HG03159 (cell line): ENCODE measurements around the gene OR2F2.

Experiments used
- ATAC-seq: cut with Tn5 transposase; IDR thresholded peaks from one replicate; pipeline ENCODE4 v1.9.1; 2021; ENCODE audit warnings: mild to moderate bottlenecking, moderate library complexity; ENCODE audit not compliant: unreplicated experiment

OR2F2 gene

DNA sequence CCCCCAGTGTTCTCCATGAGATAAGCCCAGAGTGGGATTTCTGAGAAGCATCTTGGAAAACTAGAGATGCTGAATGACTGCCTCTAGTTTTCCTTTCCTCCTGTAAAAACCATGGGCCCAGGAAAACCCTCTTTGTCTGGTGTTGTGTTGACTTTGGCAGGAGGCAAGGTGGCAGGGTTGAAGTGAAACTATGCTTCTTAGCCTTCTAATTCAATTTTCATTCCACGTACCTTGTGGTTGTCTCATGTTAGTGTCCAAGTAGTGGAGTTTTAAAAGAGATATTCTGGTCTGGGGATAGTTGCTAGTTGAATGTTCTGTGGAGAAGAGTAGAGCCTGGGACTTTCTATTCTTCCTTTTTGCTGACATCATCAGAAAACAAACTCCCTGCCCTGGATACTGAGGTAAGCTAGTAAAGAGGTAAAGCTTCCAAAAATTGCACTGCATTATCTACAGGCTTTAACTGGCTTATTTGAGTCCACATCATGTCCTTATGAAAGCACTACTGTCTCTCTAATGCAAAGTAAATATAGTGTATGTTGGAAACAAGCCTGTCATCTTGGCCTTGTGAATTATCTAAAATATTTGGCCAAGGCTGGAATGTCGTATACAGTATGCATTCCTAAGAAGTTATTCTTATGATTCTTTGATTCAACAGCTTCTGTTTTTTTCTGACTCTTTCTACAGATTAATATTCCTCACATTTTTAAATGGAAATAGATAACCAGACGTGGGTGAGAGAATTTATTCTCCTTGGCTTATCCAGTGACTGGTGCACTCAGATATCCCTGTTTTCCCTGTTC lies at the start of gene OR2F2:
TSS of gene OR2F2 (plus strand) at position 708 of the 800 bp plus-strand sequence. CDS start at position 708, 0 bp downstream.
- ATAC-seq = no peak

- no peak for ATAC-seq
Measured at GRCh38 chr7:143885951-143886350, 49.1 kb upstream of the OR2F2 start.

DNA sequence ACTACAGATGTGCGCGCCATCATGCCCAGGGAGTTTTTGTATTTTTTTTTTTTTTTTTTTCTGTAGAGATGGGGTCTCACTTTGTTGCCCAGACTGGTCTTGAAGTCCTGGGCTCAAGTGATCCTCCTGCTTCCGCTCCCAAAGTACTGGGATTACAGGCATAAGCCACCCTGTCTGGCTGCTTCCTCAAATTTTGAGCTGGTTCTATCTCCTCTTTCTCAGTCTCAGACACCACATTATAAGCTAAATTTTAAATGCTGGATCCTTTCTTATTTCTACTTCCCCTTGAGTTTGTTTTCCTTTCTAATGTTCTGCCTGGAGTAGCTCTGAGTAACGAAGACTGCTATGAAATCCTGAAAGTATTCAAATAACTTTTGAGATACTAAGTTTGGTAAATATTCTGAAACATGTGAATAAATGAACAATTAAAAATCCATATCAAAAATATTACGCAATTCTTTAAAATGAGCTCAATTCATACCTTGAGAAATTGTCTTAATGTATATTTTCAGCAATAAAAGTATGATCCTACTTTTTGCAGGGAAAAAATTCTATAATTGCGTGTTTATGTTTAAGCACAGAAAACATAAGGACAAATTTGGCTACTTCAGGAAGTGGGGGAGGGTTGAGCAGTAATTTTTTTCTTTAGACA lies 48.1 kb upstream of the OR2F2 start:
- no peak for ATAC-seq

- ATAC-seq = no peak
Measured at GRCh38 chr7:143889068-143889467, 46.0 kb upstream of the OR2F2 start.

GRCh38 chr7:143890558-143890957 lies 44.5 kb upstream of the OR2F2 start:
- no peak for ATAC-seq

GRCh38 chr7:143891457-143891856 lies 43.6 kb upstream of the OR2F2 start:
- no peak for ATAC-seq

DNA sequence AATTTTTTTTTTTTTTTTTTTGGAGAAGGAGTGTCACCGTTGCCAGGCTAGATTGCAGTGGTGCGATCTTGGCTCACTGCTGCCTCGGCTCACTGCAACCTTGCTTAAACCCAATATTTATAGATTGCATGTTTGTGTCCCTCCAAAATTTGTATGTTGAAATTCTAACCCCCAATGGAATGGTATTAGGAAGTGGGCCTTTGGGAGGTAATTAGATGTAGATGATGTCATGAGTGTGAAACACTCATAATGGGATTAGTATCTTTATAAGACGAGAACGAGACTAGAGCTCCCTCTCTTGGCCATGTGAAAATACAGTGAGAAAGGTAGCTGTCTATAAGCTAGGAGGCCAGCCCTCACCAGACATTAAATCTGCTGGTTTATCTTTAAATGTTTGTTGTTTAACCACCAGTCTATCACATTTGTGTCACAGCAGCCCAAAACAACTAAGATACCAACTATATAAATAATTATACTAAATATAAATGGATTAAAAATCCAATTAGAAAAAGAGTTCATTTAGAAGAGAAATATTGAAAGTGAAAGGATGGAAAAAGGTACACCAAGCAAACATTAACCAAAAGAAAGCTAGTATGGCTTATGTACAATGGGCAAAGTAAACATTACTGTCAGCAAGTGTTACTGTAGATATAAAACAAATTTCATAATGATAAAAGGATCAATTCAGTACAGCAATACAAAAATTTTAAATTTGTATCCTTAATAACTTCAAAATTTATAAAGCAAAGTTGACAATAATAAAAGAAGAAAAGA lies 42.3 kb upstream of the OR2F2 start:
- peak; percentile 100 for ATAC-seq

- no peak for ATAC-seq
Measured at GRCh38 chr7:143896667-143897066, 38.4 kb upstream of the OR2F2 start.

DNA sequence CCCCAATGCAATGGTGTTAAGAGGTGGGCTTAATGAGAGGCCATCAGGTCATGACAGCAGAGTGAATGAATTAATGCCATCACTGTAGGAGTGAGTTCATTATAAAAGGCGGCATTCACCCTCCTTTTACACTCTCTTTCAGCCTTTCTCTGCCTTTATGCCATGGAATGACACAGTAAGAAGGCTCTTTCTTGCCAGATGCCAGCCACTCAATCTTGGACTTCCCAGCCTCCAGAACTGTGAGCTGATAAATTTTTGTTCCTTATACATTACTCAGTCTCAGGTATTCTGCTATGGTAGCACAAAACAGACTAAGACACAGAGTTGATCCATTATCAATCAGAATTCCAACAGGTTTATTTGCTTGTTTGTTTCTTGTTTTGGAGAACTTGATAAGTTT lies 36.2 kb upstream of the OR2F2 start:
- ATAC-seq = no peak

DNA sequence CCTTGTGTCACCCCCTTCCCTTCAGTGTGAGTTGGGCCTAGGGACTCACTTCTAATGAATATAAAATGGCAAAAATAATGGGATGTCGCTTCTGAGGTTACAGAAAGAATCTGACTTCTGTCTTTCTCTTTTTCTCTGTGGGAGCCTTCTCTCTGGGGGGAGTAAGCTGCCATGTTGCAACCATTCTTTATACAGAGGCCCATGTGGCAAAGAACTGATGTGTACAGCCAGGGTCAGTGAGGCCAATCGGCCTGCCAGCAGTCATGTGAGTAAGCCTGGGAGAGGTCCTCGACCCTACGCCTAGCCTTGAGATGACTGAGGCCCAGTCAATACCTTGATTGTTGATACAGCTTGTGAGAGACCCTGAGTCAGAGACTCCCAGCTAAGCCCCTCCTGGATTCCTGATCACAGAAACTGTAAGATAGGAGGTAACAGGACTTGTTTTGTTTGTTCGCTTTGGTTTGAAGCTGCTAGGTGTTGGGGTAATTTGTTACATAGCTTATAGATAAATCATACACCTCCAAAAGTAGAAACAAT lies 34.7 kb upstream of the OR2F2 start:
- no peak for ATAC-seq

DNA sequence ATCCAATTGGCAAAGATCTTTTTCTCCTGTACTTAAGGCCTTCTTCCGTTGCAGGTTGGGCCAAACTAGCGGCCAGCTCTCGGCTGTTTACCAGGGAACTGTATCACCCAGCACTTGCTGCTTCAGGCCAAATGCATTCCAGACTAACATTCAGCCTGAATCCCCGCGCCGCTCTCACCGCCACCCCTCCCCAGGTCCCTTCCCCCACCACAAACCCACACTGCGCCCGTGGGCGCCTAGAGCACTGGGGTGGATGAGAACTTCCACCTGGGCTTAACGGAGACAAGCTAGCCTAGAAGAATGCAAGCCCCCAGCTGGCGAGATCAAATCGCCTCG lies 33.7 kb upstream of the OR2F2 start:
- ATAC-seq = no peak

- ATAC-seq = peak; percentile 93
Measured at GRCh38 chr7:143901668-143902331, 33.2 kb upstream of the OR2F2 start, which contains the start of gene TCAF1. TSS of gene TCAF1 (minus strand) at chr7:143902176. CDS start at chr7:143876608, 25,568 bp downstream.

GRCh38 chr7:143902332-143902899 lies 32.6 kb upstream of the OR2F2 start:
- ATAC-seq = no peak

- no peak for ATAC-seq
Measured at GRCh38 chr7:143905509-143905908, 29.5 kb upstream of the OR2F2 start.

DNA sequence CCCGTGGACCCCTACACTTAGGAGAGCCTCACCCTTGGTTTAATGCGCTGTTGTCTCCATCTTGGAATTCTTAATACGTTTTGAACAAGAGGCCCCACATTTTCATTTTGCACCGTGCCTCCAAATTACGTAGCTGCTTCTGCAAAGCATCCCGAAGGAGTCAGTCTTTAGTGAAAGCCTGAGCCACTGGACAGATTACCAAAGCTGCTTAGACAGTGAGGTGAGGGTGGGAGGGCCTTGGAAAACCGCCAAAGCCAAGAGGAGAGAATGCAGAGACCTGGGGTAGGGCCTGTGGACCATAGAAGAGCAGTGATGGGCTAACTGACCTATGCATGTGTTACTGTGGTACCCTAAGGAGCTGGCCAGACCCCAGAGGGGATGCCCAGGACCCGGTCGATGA lies 28.9 kb upstream of the OR2F2 start:
- ATAC-seq = no peak

DNA sequence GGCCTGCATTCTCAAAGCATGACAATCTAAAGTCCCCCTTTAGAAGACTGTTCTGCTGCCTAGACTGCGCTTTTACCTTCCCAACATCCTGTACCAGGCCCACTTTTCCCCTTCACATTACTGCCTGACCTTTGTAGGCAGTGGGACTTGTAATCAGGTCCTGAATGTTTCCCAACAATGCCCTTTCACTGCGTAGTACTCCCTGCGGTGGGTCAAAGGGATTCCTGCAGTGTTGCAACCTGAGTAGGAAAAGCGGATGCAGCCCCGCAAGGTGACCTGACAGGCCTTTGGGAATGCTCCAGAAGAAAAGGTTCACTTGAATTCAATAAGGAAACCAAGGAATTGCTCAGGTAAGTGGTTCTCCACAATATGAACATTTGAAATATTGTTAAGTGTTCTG lies 28.1 kb upstream of the OR2F2 start:
- no peak for ATAC-seq

DNA sequence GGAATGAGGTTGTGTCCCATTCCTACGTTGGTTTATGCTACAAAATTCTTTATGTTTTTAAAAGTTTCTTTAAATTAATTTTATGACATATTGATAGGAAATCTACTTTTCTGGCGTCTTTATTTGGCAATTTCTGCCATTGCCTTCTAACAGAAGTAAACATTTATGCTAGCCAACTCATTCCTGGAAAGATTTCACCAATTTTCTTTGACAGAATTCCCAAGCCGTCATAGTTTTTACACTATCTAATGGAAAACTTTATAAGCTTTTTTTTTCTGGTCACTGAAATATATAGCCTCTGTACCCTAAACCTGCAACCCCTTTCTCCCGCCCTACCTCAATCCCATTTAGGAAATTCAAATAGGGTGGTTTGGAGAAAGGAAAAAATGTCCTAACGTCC lies 26.9 kb upstream of the OR2F2 start:
- ATAC-seq = no peak

DNA sequence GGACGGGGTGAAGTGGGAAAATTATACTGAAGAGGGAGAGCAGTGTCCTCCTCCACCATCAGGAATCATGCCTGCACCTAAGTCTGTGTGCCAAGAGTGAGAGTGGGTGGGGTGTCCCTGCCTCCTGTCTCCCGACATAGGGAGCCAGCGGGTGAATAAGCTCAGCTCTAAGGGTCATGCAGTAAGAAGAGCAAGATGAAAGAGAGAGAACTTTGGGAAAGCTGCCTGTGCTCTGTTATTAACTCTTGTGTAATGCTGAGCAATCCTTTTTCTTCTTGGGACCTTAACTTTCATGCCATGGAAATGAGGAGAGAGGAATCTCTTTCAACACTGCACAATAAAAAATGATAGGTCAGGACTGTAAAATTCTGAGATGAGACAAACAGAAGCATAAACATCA lies 25.2 kb upstream of the OR2F2 start:
- ATAC-seq = no peak

DNA sequence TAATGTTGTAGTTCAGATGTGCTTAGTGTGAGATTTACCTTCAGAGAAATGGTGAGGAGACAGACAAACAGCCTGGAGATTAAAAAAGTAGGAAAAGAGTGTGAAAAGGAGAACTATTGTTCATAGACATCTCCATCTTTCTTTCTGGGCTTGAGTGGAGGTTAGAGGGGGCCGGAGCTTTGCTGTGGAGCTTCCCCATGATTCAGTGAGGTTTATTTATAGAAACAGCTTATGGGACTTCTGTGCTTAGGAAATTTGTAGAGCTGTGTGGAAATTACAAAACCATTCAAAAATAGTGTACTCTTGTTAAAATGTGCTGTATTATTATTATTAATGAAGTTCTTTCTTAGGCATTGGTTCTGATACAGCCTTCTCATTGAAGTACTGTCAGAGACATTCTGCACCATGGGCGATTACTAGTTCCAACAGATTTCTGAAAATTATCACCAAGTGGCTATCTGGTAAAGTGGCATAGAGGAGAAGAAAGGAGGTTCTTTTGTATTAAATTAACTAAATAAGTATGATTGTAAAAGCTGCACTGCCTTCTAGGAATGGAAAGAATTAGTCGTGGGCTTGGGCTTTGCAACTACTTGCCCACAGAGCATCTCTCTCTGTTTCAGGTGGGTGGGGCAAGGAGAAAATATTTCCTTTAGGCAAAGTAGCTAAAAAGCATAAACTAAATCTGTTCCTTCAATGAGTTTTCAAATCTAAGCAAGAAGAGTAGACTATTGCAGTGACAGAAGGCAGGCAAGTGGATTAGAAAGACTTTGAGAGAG lies 24.4 kb upstream of the OR2F2 start:
- ATAC-seq = no peak
